ENCODE data around the gene TANC1.

The TANC1 gene

GRCh38 chr2:158968396-158969161 is at the start of gene TANC1:
Gene TANC1 (plus strand): TSS chr2:158968640. CDS start chr2:159065911, 97,271 bp downstream.
- DNase-seq = peak; percentile 98

DNA sequence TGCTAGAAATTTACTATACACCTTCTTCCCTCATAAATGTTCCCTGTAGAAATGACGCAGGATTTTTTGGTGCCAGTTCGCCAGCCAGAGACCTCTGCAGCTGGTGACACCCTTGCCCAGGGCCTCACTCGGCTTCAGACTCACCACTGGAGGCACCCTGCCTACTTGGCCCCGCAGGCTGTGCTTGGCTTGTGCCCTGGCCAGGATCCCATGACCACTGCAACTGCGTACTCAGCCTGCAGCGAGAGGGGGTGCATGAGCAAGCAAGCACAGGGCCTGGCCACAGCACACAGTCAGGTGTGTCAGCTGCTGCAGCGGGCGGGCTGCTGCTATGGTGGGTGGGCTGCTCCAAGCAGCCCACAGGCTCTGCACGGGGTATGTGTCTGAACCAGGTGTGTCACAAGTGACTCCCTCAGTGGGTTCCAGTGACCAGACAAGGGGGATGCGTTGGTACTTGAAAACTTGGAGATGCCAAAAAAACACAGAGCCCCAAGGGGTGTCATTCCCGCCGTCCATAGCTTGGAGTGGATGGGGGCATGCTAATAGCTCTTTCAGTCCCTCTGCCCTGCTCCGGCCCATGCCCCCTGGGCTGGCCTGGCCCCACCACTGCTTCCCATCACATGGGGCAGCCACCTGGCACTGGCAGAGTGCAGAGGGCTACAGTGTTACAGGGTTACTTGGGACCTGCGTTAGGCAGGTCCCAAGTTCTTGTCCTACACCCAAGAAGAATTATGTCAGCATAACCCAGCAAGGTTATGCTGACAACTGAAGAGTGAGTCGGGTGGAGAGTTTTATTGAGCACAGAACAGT is 46.6 kb upstream of the TANC1 start:
- DNase-seq = peak; percentile 71

- no peak for DNase-seq
Observed at GRCh38 chr2:158922601-158923000, 45.8 kb upstream of the TANC1 start.

DNA sequence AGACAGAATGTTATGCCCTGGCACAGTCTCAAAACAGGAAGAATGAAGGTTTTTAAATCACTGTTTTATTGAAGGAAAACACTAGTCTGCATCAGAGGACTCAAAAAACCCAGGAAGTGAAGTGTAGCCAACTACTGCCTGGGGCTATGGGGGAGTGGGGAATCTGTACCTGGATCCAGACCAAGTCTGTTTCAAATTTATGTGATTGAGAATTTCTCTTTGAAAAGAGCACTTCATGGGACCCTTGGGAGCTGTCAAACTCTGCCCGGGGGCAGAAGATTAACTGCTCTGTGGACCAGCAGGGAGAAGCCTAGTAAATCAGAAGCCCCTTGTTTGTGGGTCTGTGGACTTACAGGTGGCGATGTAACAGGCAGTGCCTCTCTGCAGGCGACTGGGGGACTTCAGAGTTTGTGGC is 45.3 kb upstream of the TANC1 start:
- peak; percentile 95 for DNase-seq

DNA sequence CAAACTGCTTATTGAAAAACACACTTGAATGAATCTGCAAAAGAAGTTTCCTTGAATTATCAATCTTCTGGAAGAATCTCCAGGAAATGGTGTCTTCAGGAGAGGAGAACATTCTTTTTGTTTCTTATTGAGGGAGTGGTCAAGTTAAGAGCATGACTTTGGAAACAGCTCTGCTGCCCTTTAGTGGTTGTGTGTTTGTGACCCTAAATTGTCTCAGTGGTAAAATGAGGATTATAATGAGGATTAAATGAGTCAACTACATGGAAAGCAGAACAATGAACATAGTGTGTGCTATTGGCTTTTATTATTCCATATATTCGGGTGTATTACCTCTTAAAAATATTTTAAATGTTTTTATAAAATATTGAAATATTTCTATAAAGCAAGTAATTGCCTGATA is 44.8 kb upstream of the TANC1 start:
- no peak for DNase-seq

- DNase-seq = peak; percentile 74
Observed at GRCh38 chr2:158926478-158926948, 41.9 kb upstream of the TANC1 start.

GRCh38 chr2:158928515-158928914 is 39.9 kb upstream of the TANC1 start:
- no peak for DNase-seq

DNA sequence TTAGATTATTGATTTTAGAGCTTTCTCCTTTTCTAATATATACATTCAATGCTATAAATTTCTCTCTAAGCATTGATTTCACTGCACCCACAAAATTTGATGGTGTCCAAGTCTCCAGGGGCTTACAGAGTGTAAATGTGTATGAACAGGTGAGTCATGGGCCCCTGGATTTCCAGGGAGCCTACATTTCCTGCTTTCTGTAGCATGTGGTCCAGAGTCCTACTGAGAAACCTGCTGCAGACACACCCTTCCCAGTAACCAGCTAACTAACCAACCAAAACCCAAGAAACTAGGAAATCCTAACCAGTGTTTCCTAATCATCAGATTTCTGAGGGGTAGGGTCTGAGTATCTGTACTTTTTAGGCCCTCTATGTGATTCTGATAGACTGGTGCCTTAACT is 39.5 kb upstream of the TANC1 start:
- no peak for DNase-seq

GRCh38 chr2:158931572-158931971 is 36.9 kb upstream of the TANC1 start:
- peak; percentile 64 for DNase-seq

GRCh38 chr2:158932131-158932645 is 36.3 kb upstream of the TANC1 start:
- DNase-seq = no peak

DNA sequence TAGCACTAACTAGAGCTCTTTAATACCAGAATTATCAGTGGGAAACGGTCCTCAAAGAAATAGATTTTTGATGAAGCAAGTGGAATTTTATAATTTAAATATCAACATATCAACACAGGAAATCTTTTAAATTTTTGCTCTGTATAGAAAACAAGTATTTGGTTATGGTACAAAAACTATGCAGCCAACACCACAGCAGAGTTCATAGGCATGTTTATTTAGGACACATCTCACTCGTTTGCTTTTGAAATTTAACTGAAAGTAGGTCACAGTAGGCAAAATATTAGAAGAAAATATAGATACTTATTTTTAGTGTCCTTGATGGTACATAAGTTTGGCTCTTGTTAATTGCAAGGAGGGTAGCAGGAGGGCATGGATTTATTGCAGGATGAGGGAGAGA is 34.3 kb upstream of the TANC1 start:
- DNase-seq = no peak

DNA sequence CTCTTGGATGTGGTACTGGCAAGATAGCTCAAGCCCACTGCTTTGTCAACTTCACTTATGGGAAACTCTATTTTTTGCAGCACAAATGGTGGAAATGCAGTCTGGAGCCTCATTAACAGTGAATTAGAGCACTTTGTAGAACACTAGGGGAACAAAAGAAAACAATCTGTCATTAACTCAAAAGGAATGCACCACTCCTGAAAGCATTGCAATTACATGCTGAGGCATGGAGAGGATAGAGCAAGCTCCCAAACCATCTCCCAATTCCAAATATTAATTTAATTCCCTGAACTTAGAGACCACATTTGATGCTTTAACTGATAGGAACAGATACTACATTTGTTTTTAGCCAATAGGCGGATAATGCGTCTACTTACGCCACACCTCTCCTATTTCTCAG is 32.8 kb upstream of the TANC1 start:
- peak; percentile 60 for DNase-seq

DNA sequence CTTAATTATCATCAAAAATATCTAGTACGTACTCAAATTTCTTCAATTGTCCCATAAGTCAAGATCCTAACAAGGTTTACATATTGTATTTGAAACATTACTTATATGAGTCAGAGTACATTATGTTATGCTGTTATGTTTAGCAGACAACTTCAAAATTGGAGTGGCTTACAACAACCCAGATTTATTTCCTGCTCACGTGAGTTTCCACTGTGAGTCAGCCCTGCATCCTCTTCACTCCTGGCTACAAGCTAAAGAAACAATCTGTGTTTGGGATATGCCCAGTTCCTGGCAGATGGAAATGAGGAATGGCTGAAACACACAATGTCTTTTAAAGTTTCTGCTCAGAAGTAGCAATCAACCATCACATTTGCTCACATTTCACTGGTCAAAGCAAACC is 31.5 kb upstream of the TANC1 start:
- DNase-seq = no peak

- no peak for DNase-seq
Observed at GRCh38 chr2:158940356-158940755, 28.1 kb upstream of the TANC1 start.

GRCh38 chr2:158943973-158944372 is 24.5 kb upstream of the TANC1 start:
- DNase-seq = no peak

- no peak for DNase-seq
Observed at GRCh38 chr2:158948964-158949699, 19.3 kb upstream of the TANC1 start.

DNA sequence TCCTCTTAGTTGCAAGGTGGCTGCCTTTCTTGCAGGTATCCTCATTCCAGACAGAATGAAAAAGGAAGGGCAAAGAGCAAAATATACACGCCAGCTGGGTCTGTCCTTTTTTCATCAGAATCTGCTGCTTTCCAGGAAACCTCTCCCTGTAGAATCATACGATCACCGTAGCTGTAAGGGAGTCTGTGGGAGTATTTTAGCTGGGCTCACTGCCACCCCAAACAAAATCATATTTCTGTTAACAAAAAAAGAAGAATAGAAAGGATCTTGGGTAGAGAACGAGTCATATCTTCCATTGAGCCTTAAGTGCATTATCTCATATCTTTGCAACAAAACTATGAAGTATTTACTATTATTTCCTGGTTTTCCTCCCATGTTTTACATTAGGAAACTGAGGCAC is 15.0 kb upstream of the TANC1 start:
- no peak for DNase-seq

DNA sequence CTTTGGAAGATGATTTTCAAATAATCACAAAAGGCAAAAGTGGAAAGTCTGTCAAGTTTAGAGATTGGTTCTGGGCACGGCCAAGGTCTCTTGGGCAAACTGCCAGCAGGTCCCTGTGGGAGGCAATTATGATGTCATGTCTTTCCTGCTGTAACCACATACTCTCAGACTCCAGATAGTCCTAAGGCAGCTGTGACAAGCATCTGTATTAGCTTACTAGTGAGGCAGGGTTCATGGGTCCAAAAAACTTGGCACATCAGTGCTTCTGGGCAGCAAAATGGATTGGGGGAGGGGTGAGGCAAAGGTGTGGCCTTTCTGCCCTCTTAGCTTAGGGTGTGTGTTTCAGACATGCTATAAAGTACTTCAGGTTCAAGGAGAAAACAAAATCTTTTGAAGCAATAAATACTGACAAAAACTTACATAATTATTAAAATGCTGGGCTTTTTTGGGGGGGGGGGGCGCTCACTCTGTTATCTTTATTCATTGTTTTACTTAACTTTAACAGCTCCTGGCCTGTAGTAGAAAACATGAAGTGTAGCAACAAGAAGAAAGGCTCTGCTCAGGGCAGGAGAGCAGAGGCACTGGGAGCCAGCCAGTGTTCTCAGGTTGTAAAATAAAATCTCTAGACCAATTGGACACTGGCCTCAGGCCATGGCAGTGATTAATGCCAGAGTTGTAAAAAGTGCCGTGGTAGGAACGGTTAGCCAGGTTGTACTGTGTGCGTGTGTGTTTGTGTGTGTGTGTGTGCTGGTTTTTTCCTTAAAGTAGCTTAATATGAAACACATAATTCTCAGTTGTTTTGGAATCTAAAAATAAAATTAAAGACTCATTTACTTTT is 14.3 kb upstream of the TANC1 start:
- DNase-seq = peak; percentile 90

DNA sequence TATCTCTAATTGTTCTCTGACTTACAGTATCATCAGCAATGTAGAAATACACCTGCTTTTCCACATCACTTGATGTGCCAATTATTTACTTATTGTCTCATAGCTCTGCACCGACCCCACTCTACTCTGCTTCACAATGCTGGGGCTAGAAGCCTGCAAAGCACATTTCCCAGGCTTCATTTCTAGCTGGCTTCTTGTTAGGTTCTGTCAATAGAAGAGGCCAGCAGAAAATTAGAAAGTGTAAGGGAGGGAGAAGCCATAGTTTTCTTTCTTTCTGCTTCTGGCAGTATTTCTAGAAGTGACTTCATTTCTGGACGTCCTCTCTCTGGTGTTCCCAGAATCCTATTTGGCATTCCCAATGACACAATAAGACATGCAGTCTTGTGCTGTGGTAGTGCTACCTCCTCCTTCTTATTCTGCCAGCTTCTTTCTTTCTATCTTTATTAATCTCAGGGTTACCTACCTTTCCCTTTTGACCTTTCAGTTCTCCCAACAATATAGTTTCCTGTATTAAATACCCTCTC is 12.5 kb upstream of the TANC1 start:
- DNase-seq = no peak

DNA sequence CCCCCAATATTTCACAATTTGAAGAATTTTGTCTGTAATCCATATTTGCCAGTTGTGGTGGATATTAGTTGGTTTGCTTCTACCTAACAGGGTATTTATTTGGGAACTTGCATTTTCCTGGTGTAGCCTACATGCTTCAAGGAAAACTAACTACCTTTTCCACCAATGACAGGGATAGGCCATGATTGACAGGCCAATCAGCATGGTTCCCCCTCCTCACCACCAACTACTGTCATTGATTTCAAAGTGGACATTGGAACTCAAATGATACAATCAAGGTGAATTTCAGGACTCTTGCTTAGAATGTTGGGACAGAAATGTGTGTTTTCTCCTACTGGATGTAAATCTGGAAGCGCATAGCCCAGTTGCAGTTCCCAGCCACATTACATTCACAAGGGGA is 10.1 kb upstream of the TANC1 start:
- DNase-seq = no peak

GRCh38 chr2:158960193-158960592 is 8.2 kb upstream of the TANC1 start:
- DNase-seq = no peak

- no peak for DNase-seq
Observed at GRCh38 chr2:158962074-158962473, 6.4 kb upstream of the TANC1 start.

Data from islet precursor cell (in vitro differentiated cells).